Breast epithelium (tissue), 4 donors: ENCODE results near the gene LAMTOR2. TPM values are rescaled to one million over a fixed set of nuclear protein-coding genes. Genes with fewer than 3 reads are reported as not detected.

ENCODE experiments used
- DNase-seq, 2 donors: peaks; one replicate each; pipeline ENCODE4 v3.0.0-alpha.2; 2019; ENCODE audit warnings: low spot score in 2 of 2
- H3K27ac ChIP-seq, 2 donors: fragments of 200-600 bp; sonication (generic) in 1 of 2; one replicate each; pipeline ENCODE4 v1.5.1; 2016 to 2019; ENCODE audit warnings: mild to moderate bottlenecking in 1 of 2
- H3K27me3 ChIP-seq, 2 donors: fragments of 200-600 bp; sonication (generic) in 1 of 2; one replicate each; pipeline versions ENCODE4 v1.5.1 to v1.6.0; 2017 to 2019; ENCODE audit warnings: control low read depth in 1 of 2, mild to moderate bottlenecking in 1 of 2
- H3K36me3 ChIP-seq: fragments of 200-600 bp; one replicate; pipeline ENCODE4 v1.5.1; 2019
- H3K4me1 ChIP-seq, 2 donors: fragments of 200-600 bp; sonication (generic); one replicate each; pipeline ENCODE4 v1.5.1; 2016 to 2019; ENCODE audit warnings: control low read depth in 1 of 2
- H3K4me3 ChIP-seq, 3 donors: fragments of 200-600 bp; sonication (generic); 1 replicate in 2 of 3; 2 replicates in 1 of 3; pipeline ENCODE4 v1.5.1; 2016 to 2019; ENCODE audit warnings: mild to moderate bottlenecking in 3 of 3, moderate library complexity in 2 of 3
- H3K9me3 ChIP-seq, 2 donors: fragments of 200-600 bp; sonication (generic) in 1 of 2; one replicate each; pipeline ENCODE4 v1.5.1; 2016 to 2019; ENCODE audit warnings: control low read depth in 1 of 2
- POLR2A ChIP-seq: fragments of 450-650 bp; IDR thresholded peaks from one replicate; pipeline ENCODE4 v1.6.1; 2016; ENCODE audit warnings: antibody characterized with exemption, mild to moderate bottlenecking, moderate library complexity
- POLR2AphosphoS5 ChIP-seq, 3 donors: sonication (generic); formaldehyde crosslinking; IDR thresholded peaks; one replicate each; pipeline ENCODE4 v1.6.1; 2017; ENCODE audit warnings: antibody characterized with exemption in 3 of 3
- intact Hi-C: fragments of 100-400 bp; cut with DNase I; formaldehyde crosslinking; loops from one replicate; pipeline ENCODE4 v1.15.1; 2023; ENCODE audit warnings: low total_unique reads
- total RNA-seq, 3 donors: library from RNA; depleted of rRNA; stranded (reverse); fragments of >200 nt; gene quantifications; one replicate each; pipeline ENCODE4 v1.1.0, GENCODE V29; 2016
- TF ChIP-seq, protein P1 (sequence below), 3 donors: fragments of 450-650 bp; IDR thresholded peaks; one replicate each; pipeline ENCODE4 v1.5.1; 2016 to 2017; ENCODE audit warnings: antibody characterized with exemption in 3 of 3, mild to moderate bottlenecking in 3 of 3, moderate library complexity in 3 of 3

LAMTOR2 gene
- total RNA-seq, 3 donors from 2014 or later: 60.7 to 75.5 (median 69.8) TPM

DNA sequence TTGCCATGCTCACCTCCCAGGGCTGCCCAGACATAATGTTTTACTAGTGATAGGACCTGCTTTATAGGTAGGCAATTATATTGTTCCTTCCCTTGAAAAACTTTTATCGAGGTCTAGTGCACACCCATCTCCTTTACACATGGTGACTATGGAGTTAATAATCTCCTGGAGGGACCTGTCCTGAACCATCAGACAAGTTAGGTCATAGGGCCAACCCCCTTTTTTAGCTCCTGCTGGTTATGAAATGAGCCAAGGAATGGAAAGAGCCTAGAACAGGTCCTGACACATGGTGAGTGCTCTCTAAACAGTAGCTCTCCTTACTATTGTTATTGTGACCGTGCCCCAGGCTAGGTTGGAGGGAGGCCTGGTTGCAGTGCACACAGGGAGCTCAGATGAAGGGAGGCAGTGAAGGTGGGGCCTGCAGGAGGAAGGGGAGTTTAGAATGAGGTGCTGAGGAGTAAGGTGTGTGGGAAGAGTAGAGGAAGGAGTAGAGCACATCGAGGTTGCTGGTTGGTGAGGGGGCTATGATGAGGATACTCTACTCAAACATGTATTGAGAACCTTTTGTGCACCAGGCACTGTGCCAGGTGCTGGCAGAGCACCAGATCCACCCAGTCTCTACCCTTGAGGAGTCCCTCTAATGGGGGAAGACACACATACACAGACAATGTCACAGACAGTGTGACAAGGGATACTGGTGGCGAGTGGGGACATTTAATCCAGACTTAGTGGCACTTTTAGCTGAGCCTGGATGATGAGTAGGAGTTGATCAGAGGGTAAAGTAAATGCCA lies 45.8 kb downstream of the LAMTOR2 start:
- intact Hi-C loops: no loop called here
- no peaks in the 10 kb centered on the region for H3K9me3 ChIP-seq
- no peaks in the 10 kb centered on the region for H3K36me3 ChIP-seq
- H3K27me3 ChIP-seq: no peaks in the 10 kb centered on the region
- peaks cover 34 to 42% of the 10 kb centered on the region in 2 donors for H3K4me1 ChIP-seq
- TF ChIP-seq, protein P1, sequence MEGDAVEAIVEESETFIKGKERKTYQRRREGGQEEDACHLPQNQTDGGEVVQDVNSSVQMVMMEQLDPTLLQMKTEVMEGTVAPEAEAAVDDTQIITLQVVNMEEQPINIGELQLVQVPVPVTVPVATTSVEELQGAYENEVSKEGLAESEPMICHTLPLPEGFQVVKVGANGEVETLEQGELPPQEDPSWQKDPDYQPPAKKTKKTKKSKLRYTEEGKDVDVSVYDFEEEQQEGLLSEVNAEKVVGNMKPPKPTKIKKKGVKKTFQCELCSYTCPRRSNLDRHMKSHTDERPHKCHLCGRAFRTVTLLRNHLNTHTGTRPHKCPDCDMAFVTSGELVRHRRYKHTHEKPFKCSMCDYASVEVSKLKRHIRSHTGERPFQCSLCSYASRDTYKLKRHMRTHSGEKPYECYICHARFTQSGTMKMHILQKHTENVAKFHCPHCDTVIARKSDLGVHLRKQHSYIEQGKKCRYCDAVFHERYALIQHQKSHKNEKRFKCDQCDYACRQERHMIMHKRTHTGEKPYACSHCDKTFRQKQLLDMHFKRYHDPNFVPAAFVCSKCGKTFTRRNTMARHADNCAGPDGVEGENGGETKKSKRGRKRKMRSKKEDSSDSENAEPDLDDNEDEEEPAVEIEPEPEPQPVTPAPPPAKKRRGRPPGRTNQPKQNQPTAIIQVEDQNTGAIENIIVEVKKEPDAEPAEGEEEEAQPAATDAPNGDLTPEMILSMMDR (IDR thresholded peaks at IDR 0.05): no peak
- TF ChIP-seq POLR2AphosphoS5 (IDR thresholded peaks at IDR 0.05): no peak
- no peak for TF ChIP-seq POLR2A
- no peak overlapping the region for H3K4me3 ChIP-seq
- DNase-seq: no peak
- peak overlapping the region; percentile 65 to 99 for H3K27ac ChIP-seq

DNA sequence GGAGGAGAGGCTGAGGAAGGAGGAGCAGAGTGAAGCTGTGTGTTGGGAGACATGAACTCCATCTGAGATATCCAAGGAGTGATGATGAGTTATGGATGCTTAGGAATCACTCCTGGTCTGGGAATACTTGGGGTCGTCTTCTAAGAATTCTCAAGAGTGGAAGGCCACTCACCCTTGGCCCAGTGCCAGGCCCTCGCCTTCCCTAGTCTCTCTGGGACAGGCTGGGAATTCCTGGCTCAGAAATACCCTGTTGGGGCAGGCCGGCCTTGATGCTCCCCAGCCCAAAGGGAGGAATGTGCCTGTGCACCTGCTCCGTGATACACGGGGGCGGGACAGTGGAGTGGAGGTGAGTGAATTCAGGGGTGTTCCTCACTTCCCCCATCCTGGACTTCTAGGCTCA lies 47.3 kb downstream of the LAMTOR2 start:
- no peak for TF ChIP-seq POLR2AphosphoS5 (IDR thresholded peaks at IDR 0.05)
- TF ChIP-seq, protein P1 (IDR thresholded peaks at IDR 0.05): no peak
- TF ChIP-seq POLR2A: no peak
- intact Hi-C loops: no loop called here
- no peak for DNase-seq
- peaks cover 36 to 41% of the 10 kb centered on the region in 2 donors for H3K4me1 ChIP-seq
- no peaks in the 10 kb centered on the region for H3K27me3 ChIP-seq
- H3K27ac ChIP-seq: peak overlapping the region; percentile 99
- no peak overlapping the region for H3K4me3 ChIP-seq
- H3K36me3 ChIP-seq: no peaks in the 10 kb centered on the region
- no peaks in the 10 kb centered on the region for H3K9me3 ChIP-seq

DNA sequence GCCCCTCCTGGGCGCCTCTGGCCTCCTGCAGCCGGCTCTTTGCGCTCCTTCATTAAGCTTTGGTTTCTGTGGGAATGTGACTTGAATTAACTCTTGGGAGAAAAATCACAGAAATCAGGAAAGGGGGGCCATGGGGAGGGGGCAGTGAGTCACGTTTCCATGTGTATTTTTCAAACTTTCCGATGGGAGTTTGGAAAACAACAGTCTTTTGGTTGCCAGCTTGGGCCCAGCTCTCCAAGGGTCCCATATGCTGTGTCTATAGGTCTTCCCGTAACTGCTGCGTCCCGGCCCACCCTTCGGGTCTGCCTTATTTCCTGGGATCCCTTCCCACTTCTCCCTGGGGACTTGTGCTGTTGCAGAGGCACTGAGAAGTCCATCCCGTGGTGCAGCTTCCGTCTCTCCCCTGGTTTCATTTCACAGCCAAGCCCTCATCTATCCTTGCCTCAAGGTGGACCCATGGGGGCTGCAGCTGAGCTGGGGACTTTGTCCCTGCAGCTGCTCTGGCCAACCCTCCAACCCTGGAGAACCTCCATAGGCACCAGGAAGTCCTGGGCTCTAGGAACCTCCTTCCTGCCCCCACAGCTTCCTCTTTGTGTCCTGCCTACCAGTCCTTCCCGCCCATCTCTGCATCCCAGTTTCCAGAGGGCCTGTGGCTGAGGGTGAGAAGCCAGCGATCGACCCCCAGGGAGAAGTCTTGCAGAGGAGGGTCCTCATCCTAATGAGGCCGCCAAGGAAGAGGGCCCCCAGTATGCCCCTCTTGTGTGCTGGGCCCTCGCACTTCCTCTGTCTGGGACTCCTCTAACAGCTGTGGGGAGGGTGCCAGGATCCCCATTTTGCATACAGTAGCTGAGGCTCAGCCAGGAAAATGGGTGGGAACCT lies 48.3 kb downstream of the LAMTOR2 start:
- Histone ChIP-seq H3K27ac (peak overlapping the region; percentile 99), H3K27me3 (no peaks in the 10 kb centered on the region), H3K9me3 (no peaks in the 10 kb centered on the region), H3K4me3 (peak overlapping the region in 2 of 3 donors; percentile 2 to 39), H3K36me3 (no peaks in the 10 kb centered on the region), H3K4me1 (peaks cover 36 to 39% of the 10 kb centered on the region in 2 donors)
- intact Hi-C loops: no loop called here
- TF ChIP-seq POLR2A (no peak), POLR2AphosphoS5 (IDR thresholded peaks at IDR 0.05) (no peak)
- TF ChIP-seq, protein P1 (IDR thresholded peaks at IDR 0.05): no peak
- DNase-seq: no peak

DNA sequence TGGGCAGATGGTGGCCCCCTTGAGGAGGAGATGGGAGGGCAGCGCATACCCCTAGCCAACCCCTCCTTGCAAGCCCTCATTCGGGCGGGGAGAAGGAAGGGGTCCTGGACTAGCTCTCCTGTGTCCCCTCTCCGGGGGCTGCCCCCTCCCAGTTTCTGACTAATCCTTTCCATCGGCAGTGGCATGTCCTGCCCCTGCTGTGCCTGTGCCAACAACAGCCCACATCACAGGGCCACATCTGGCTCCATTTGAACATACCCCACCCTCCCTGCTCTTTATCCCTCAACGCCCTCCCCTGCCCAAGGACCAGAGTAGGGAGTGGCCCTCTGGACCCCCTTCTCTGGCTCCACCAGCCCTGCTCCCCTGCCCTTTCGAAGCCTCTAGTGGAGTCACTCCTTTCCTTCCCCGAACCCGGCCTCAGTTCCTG lies 49.0 kb downstream of the LAMTOR2 start:
- intact Hi-C loops: no loop called here
- peaks cover 36 to 39% of the 10 kb centered on the region in 2 donors for H3K4me1 ChIP-seq
- TF ChIP-seq POLR2A (no peak), POLR2AphosphoS5 (IDR thresholded peaks at IDR 0.05) (no peak)
- TF ChIP-seq, protein P1 (IDR thresholded peaks at IDR 0.05): no peak
- H3K9me3 ChIP-seq: no peaks in the 10 kb centered on the region
- no peaks in the 10 kb centered on the region for H3K27me3 ChIP-seq
- no peak for DNase-seq
- H3K27ac ChIP-seq: peak overlapping the region; percentile 99
- H3K4me3 ChIP-seq: peak overlapping the region in 2 of 3 donors; percentile 2 to 31
- no peaks in the 10 kb centered on the region for H3K36me3 ChIP-seq
